Measurements from ENCODE around the gene KCTD21.

- TF ChIP-seq POLR2A (IDR thresholded peaks at IDR 0.05): no peak
- TF ChIP-seq CTCF (IDR thresholded peaks at IDR 0.05): no peak
- TF ChIP-seq EP300 (IDR thresholded peaks at IDR 0.05): no peak
Observed at GRCh38 chr11:78145511-78146025, 42.9 kb downstream of the KCTD21 start.
